KOPT-K1 (cell line): ENCODE results near the gene GIGYF2.
"Not testable (repeated sequence)": the region's sequence is repeated elsewhere in the genome, so short reads cannot be mapped to it uniquely, and the experiment has no call there.

ENCODE experiments used
- H3K27ac ChIP-seq: fragments of 200-600 bp; sonication (generic); 2 replicates; pipeline ENCODE4 v1.5.1; 2016; ENCODE audit warnings: antibody characterized with exemption, mild to moderate bottlenecking, low read depth, low read length; ENCODE audit not compliant: poor library complexity, severe bottlenecking
- H3K36me3 ChIP-seq: fragments of 200-600 bp; sonication (generic); 2 replicates; pipeline ENCODE4 v1.5.1; 2017; ENCODE audit warnings: antibody characterized with exemption, mild to moderate bottlenecking, low read length, moderate library complexity; ENCODE audit not compliant: insufficient read depth
- H3K9me3 ChIP-seq: fragments of 200-600 bp; sonication (generic); 2 replicates; pipeline ENCODE4 v1.5.1; 2017; ENCODE audit warnings: antibody characterized with exemption, low read length, mild to moderate bottlenecking; ENCODE audit not compliant: insufficient read depth, poor library complexity, severe bottlenecking

Gene GIGYF2

DNA sequence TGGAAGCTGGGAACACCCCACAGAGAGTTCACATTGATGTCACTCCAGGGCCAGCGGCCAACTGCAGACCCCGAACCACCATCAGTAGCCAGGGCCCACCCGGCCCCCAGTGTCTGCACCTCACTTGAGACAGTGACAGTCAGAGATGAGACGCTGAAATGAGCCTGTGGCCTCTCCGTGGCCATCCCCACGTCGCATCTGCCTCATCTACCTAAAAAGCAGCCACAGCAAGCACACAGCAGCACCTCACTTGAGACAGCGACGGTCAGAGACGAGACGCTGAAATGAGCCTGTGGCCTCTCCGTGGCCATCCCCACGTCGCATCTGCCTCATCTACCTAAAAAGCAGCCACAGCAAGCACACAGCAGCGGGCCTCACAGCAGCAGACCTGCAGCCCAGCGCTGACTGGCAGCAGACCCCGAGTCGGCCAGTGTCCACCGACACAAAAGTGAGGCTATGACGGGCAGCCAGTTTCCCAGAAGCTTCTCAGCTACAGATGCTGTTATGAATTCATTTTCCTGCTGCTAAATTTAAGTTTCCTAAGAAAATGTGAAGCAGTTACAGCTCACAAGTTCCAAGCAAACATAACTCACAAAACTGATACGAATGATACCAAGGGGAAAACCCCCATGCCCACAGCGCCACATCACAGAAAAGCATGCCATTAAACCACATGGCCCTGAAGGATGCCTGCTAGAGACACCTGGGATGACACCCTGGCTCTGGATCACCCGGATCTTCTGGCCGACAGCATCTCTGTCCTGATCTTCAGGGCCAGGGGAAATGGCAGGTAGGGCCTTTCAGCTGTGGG lies 200.7 kb downstream of the GIGYF2 start:
- Histone ChIP-seq H3K36me3 (no peaks in the 10 kb centered on the region), H3K27ac (no peak overlapping the region), H3K9me3 (no peaks in the 10 kb centered on the region)

DNA sequence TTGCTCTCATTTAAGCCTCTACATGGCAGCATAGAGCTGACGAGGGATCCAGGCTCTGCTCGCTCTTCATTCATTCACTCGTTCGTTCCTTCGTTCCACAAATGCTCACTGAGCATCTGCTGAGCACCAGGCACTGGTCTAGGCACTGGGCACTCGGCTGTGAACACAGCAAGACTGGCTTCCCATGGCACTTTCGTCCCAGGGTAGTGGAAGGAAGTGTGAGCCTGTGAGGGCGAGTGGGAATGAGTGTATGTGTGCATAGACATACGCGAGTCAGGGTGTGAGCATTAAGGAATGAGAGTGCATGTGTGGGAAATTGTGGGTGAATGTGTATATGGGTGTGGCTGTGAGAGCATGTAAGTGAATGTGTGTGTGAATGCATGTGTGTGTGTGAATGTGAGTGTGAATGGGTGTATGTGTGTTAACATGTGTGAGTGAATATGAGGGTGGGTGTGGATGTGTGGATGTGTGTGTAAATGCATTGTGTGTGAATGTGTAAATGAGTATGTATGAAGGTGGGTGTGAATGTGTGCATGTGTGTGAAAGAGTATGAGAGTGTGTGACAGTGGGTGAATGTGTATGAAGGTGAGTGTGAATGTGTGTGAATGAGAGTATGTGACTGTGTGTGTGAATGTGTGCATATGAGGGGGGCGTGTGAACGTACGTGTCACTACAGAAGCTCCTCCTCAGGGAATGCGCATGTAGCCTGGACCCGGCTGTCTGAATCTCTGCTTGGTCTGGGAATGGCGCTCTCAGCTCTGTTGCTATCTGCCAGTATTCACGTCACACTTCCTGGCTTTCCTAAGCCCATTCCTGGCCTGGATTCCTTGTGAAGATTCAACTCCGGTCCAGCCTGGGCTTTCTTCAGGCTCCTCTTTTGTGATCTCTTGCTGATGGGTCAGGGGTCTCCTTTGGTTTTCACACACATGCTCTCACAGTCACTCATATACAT lies 201.7 kb downstream of the GIGYF2 start:
- H3K27ac ChIP-seq: no peak overlapping the region
- no peaks in the 10 kb centered on the region for H3K36me3 ChIP-seq
- no peaks in the 10 kb centered on the region for H3K9me3 ChIP-seq

- no peak overlapping the region for H3K27ac ChIP-seq
- no peaks in the 10 kb centered on the region for H3K36me3 ChIP-seq
- H3K9me3 ChIP-seq: no peaks in the 10 kb centered on the region
Observed at GRCh38 chr2:232900811-232901735, 203.9 kb downstream of the GIGYF2 start.

DNA sequence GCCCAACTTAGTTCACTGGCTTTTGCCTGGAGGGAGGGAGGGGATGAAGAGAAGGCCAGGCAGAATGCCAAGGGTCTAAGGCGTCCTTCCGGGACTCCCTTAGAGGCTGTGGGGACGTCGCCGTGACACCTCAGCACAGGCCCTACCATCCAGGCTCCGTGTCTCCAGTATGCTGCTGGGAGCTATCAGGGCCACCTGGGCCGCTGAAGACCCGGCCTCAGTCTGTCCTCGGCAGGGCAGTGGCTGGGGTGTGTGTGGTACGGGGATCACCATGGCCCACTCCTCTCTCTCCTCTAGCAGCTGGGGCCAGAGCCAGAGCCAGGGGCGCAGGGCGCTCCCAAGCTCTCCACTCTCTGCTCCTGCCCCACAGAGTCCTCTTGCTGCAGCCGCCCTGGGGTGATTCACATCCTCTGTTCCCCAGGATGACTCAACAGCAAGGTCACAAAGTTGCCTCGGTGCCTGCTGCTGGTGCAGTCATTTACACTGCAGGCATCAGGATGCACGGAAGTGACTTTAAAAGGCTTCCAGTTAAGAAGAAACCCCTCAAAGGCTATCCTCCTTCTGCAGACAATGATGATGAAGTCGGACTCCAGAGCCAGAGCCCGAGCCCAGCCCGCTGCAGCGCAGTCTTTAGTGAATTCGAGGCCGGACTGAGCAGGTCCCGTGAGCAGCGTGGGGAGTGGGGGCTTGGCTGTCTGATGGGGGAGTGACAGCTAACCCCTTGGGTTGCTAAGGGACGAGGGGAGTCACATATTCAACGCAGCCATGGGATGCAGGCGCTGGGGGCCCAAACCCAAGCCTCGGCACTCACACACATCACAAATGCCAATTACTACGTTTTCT lies 204.8 kb downstream of the GIGYF2 start:
- Histone ChIP-seq H3K36me3 (no peaks in the 10 kb centered on the region), H3K9me3 (no peaks in the 10 kb centered on the region), H3K27ac (no peak overlapping the region)

GRCh38 chr2:232903989-232904388 lies 206.9 kb downstream of the GIGYF2 start:
- Histone ChIP-seq H3K27ac (no peak overlapping the region), H3K36me3 (no peaks in the 10 kb centered on the region), H3K9me3 (no peaks in the 10 kb centered on the region)

DNA sequence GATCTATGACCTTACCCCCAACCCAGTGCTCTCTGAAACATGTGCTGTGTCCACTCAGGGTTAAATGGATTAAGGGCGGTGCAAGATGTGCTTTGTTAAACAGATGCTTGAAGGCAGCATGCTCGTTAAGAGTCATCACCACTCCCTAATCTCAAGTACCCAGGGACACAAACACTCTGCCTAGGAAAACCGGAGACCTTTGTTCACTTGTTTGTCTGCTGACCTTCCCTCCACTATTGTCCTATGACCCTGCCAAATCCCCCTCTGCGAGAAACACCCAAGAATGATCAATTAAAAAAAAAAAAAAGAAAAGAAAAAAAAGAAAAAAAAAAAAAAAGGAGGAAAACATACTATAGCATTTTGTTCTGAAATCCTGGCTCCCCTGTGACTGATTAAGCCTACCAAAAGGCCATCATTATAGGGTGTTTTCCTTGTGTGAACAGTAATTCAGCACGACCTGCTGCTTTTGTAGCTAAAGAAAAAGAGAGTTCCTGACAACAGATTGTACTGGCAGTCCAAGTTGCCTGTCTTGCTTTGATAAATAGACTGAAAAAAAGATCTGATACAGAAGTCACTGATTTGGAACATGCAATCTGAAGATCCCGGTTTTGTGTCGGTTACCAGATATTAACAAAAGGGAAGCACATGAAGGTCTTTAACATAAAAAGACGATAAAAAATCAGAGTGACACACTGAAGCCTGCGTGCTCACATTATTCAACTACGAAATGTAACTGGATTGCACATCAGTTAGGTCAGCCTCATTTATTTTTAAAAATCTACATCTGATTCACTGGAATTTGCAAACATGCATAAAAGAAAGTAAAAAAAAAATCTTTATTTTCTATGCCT lies 210.0 kb downstream of the GIGYF2 start:
- H3K36me3 ChIP-seq, H3K27ac ChIP-seq: not testable (repeated sequence)

GRCh38 chr2:232907718-232908085 lies 210.6 kb downstream of the GIGYF2 start:
- not testable (repeated sequence) for H3K36me3 ChIP-seq, H3K27ac ChIP-seq
- H3K9me3 ChIP-seq: peaks cover 20% of the 10 kb centered on the region

More for the DNA sequence above, 210.0 kb downstream of the GIGYF2 start:
- peaks cover 18% of the 10 kb centered on the region for H3K9me3 ChIP-seq

GRCh38 chr2:232908695-232909094 lies 211.6 kb downstream of the GIGYF2 start:
- H3K36me3 ChIP-seq: no peaks in the 10 kb centered on the region
- no peak overlapping the region for H3K27ac ChIP-seq
- H3K9me3 ChIP-seq: peaks cover 25% of the 10 kb centered on the region
